A549 (cell line): ENCODE measurements around the gene KCNAB2. TPM values are rescaled to one million over a fixed set of nuclear protein-coding genes. Genes with fewer than 3 reads are reported as not detected.

Experiments used
- ATAC-seq, 2 experiments: fragments of 200-7000 bp in 1 of 2; fragments of >200 bp in 1 of 2; cut with Nextera tagmentation in 1 of 2; cut with Tn5 transposase in 1 of 2; 3 replicates each; pipeline versions ENCODE4 v1.8.0 to v1.9.1; 2018 to 2020; ENCODE audit warnings: mild to moderate bottlenecking in 1 of 2, moderate library complexity in 1 of 2
- CTCF ChIA-PET: fragments of 300-600 bp; sonication (Branson Sonifier 250); formaldehyde crosslinking; extraction: SDS; loops from one replicate; lab custom pipeline; 2021; ENCODE audit warnings: antibody characterized with exemption, inconsistent platforms; lab: Yijun Ruan, JAX
- POLR2A ChIA-PET: fragments of 350-600 bp; formaldehyde crosslinking; extraction: SDS; loops from one replicate; lab custom pipeline; 2021; ENCODE audit warnings: antibody characterized with exemption, inconsistent platforms; lab: Yijun Ruan, JAX
- DNase-seq, 2 experiments: peaks; one replicate each; pipeline versions ENCODE4 v3.0.0 to v3.0.0-alpha.2; 2011 to 2016; ENCODE audit warnings: low read depth in 1 of 2, low spot score in 1 of 2
- FAIRE-seq: peaks from 2 replicates; lab custom pipeline; 2011; peaks lifted over from hg19 to GRCh38; lab: Jason Lieb, UNC
- H3K27ac ChIP-seq, 2 experiments: fragments of >200 bp; sonication (Bioruptor Twin); formaldehyde crosslinking; 3 replicates each; pipeline ENCODE4 v1.5.1; 2016 to 2017
- H3K4me1 ChIP-seq: fragments of >200 bp; sonication (Bioruptor Twin); formaldehyde crosslinking; 3 replicates; pipeline ENCODE4 v1.6.1; 2016
- H3K4me2 ChIP-seq: fragments of >200 bp; sonication (Bioruptor Twin); formaldehyde crosslinking; 3 replicates; pipeline ENCODE4 v1.6.1; 2016
- H3K4me3 ChIP-seq: fragments of >200 bp; sonication (Bioruptor Twin); formaldehyde crosslinking; 3 replicates; pipeline ENCODE4 v1.5.1; 2016
- H3K9me3 ChIP-seq: fragments of >200 bp; sonication (Bioruptor Twin); formaldehyde crosslinking; 3 replicates; pipeline ENCODE4 v1.6.1; 2016
- CBX8 ChIP-seq: fragments of 200-600 bp; sonication (generic); IDR thresholded peaks from 2 replicates; pipeline ENCODE4 v1.6.1; 2016
- EHMT2 ChIP-seq: fragments of 200-600 bp; sonication (generic); IDR thresholded peaks from 2 replicates; pipeline ENCODE4 v1.6.1; 2016; ENCODE audit warnings: antibody characterized with exemption, low read depth, mild to moderate bottlenecking, moderate library complexity
- FOSB ChIP-seq: fragments of 250-450 bp; sonication (Bioruptor Pico); IDR thresholded peaks from 2 replicates; pipeline ENCODE4 v1.5.0; 2020; ENCODE audit warnings: mild to moderate bottlenecking, moderate library complexity
- FOXS1 ChIP-seq: fragments of 250-450 bp; sonication (Bioruptor Pico); IDR thresholded peaks from 2 replicates; pipeline ENCODE4 v1.5.0; 2020; ENCODE audit warnings: mild to moderate bottlenecking, moderate library complexity
- GATA3 ChIP-seq: IDR thresholded peaks from 2 replicates; pipeline ENCODE4 v1.6.1; 2012; ENCODE audit warnings: borderline replicate concordance
- HOXA7 ChIP-seq: fragments of 250-450 bp; sonication (Bioruptor Pico); IDR thresholded peaks from 2 replicates; pipeline ENCODE4 v1.5.0; 2020; ENCODE audit warnings: mild to moderate bottlenecking, moderate library complexity
- HOXB5 ChIP-seq: fragments of 250-450 bp; sonication (Bioruptor Pico); IDR thresholded peaks from 2 replicates; pipeline ENCODE4 v1.5.0; 2020; ENCODE audit warnings: mild to moderate bottlenecking, moderate library complexity
- JUNB ChIP-seq: fragments of >200 bp; sonication (Bioruptor Twin); formaldehyde crosslinking; IDR thresholded peaks from 2 replicates; pipeline ENCODE4 v1.6.1; 2016
- KDM1A ChIP-seq: fragments of 200-600 bp; sonication (generic); IDR thresholded peaks from 2 replicates; pipeline ENCODE4 v1.6.1; 2016; ENCODE audit warnings: low read depth, mild to moderate bottlenecking
- KDM5A ChIP-seq: fragments of 200-600 bp; sonication (generic); IDR thresholded peaks from 2 replicates; pipeline ENCODE4 v1.6.1; 2016; ENCODE audit warnings: antibody characterized with exemption, mild to moderate bottlenecking
- MAFK ChIP-seq: fragments of 450-650 bp; IDR thresholded peaks from 2 replicates; pipeline ENCODE4 v1.6.1; 2014; ENCODE audit not compliant: partially characterized antibody
- MYC ChIP-seq: IDR thresholded peaks from 2 replicates; pipeline ENCODE4 v1.6.1; 2012; ENCODE audit warnings: mild to moderate bottlenecking, inconsistent platforms, low read length, improper control_type of control experiment, borderline replicate concordance
- NFE2L2 ChIP-seq: fragments of 150-350 bp; conservative IDR thresholded peaks from 2 replicates; pipeline ENCODE4 v1.6.1; 2014; ENCODE audit warnings: low read length
- NPAS2 ChIP-seq: fragments of 250-450 bp; sonication (Bioruptor Pico); IDR thresholded peaks from 2 replicates; pipeline ENCODE4 v1.8.0; 2022; ENCODE audit warnings: mild to moderate bottlenecking, moderate library complexity, borderline replicate concordance
- NR3C1 ChIP-seq: fragments of >200 bp; sonication (Bioruptor Twin); formaldehyde crosslinking; IDR thresholded peaks from 3 replicates; pipeline ENCODE4 v1.6.1; 2017
- RNF2 ChIP-seq: fragments of 200-600 bp; sonication (generic); IDR thresholded peaks from 2 replicates; pipeline ENCODE4 v1.6.1; 2016; ENCODE audit warnings: low read depth, mild to moderate bottlenecking, antibody characterized with exemption, moderate library complexity, borderline replicate concordance
- TFCP2L1 ChIP-seq: fragments of 250-450 bp; sonication (Bioruptor Pico); IDR thresholded peaks from 2 replicates; pipeline ENCODE4 v1.5.0; 2021; ENCODE audit warnings: mild to moderate bottlenecking
- TP53 ChIP-seq: fragments of 250-450 bp; sonication (Bioruptor Pico); IDR thresholded peaks from 2 replicates; pipeline ENCODE4 v1.5.0; 2021; ENCODE audit warnings: mild to moderate bottlenecking, moderate library complexity
- ZC3H11A ChIP-seq: fragments of 450-650 bp; IDR thresholded peaks from 2 replicates; pipeline ENCODE4 v1.6.1; 2014; ENCODE audit warnings: antibody characterized with exemption, mild to moderate bottlenecking
- ZFP36 ChIP-seq: fragments of 450-650 bp; IDR thresholded peaks from 2 replicates; pipeline ENCODE4 v1.6.1; 2014; ENCODE audit warnings: borderline replicate concordance; ENCODE audit not compliant: partially characterized antibody
- ZNF302 ChIP-seq: fragments of 250-450 bp; sonication (Bioruptor Pico); IDR thresholded peaks from 2 replicates; pipeline ENCODE4 v1.9.0; 2021; ENCODE audit warnings: inconsistent platforms, mild to moderate bottlenecking, moderate library complexity
- WGBS: methylation state at CpG from one replicate; pipeline ENCODE4 v1.1.6; 2017; ENCODE audit errors: missing lambda C conversion rate; 5-methylcytosine and 5-hydroxymethylcytosine counted together
- polyA plus RNA-seq, 4 experiments: library from polyadenylated mRNA; depleted of rRNA in 3 of 4; stranded (reverse); fragments of >200 nt; fragmentation: RNase III in 1 of 4; extraction: RNeasy Plus Mini Kit Qiagen cat#74134 plus additional on column Dnase treatment in 1 of 4; gene quantifications; 2 replicates in 3 of 4; 3 replicates in 1 of 4; pipeline ENCODE4 v1.2.3, GENCODE V29; 2011 to 2017
- TF ChIP-seq, protein P1 (sequence below): fragments of 150-350 bp; IDR thresholded peaks from 2 replicates; pipeline ENCODE4 v1.6.1; 2014; ENCODE audit warnings: low read depth, mild to moderate bottlenecking, low read length
- TF ChIP-seq, protein P2 (sequence below): fragments of 200-600 bp; sonication (generic); IDR thresholded peaks from 2 replicates; pipeline ENCODE4 v1.6.1; 2016; ENCODE audit warnings: antibody characterized with exemption, mild to moderate bottlenecking, moderate library complexity
- TF ChIP-seq, protein P3 (sequence below): fragments of >200 bp; sonication (Bioruptor Twin); formaldehyde crosslinking; IDR thresholded peaks from 3 replicates; pipeline ENCODE4 v1.6.1; 2016
- TF ChIP-seq, protein P4 (sequence below): fragments of 450-650 bp; IDR thresholded peaks from 2 replicates; pipeline ENCODE4 v1.6.1; 2014; ENCODE audit warnings: antibody characterized with exemption
- TF ChIP-seq, protein P5 (sequence below): IDR thresholded peaks from 2 replicates; pipeline ENCODE4 v1.6.1; 2012

Gene KCNAB2
- polyA plus RNA-seq, 2 of the 4 experiments (the other 2 are of a cell fraction): 7.3 to 9.9 TPM

DNA sequence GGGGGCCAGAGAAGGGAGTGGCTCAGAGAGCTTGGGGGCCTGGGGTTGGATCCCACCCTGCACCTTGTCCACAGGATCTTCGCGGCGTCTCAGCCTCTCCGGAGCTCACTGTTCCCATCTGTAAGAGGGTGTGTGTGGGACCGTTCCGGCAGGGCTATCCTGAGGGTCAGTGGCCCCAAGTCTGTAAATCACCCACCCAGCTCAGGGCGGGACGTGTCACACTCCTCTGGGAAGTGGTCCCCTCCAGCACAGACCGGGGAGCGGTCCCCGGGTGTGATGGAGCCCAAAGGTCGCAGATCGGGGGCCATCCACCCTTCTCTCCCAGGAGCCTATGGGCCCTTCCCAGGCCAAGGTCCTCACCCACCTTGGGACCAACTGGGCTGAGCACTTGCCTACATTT lies 40.0 kb downstream of the KCNAB2 start:
- H3K27ac ChIP-seq: no peak overlapping the region
- no peak for DNase-seq
- no peaks in the 10 kb centered on the region for H3K4me1 ChIP-seq
- ChIA-PET POLR2A (no interaction called here), CTCF (interaction anchor here (0.6 to 3.7 kb wide), 4 partner anchors 9 to 247 kb away, joined by 3 to 9 read pairs (median 6); no protein-coding TSS in a partner anchor)
- no peak for ATAC-seq
- H3K9me3 ChIP-seq: no peaks in the 10 kb centered on the region
- no peak for FAIRE-seq
- WGBS: 100% methylated on average over 2 of the region's 13 CpGs
- H3K4me3 ChIP-seq: no peak overlapping the region
- no peak for TF ChIP-seq ZNF302 (CRISPR knock-in tag)
- TF ChIP-seq, protein P1, sequence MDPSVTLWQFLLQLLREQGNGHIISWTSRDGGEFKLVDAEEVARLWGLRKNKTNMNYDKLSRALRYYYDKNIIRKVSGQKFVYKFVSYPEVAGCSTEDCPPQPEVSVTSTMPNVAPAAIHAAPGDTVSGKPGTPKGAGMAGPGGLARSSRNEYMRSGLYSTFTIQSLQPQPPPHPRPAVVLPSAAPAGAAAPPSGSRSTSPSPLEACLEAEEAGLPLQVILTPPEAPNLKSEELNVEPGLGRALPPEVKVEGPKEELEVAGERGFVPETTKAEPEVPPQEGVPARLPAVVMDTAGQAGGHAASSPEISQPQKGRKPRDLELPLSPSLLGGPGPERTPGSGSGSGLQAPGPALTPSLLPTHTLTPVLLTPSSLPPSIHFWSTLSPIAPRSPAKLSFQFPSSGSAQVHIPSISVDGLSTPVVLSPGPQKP: no peak
- no peak for TF ChIP-seq GATA3
- no peak overlapping the region for H3K4me2 ChIP-seq

DNA sequence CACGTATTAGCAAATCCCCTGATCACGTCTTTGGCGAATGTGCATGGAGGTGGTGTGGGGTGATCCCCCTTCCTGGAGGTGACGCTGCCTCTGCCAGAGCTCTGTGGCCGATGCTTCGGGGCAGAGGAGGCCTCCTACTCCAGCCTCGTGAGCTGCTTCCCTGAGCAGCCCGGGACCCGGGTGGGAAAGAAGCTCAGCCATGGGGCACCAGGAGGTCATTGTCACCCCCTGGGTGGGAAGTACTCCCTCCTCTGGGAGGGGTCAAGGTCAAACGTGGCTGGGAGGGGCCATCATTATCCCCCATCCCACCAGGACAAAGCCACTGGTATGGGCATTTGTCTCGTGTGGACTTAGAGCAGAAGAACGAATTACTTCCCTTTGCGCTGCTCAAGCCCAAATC lies 40.7 kb downstream of the KCNAB2 start:
- ChIA-PET CTCF (interaction anchor here (0.7 to 3.7 kb wide), 4 partner anchors 8 to 164 kb away, joined by 3 to 9 read pairs (median 4); no protein-coding TSS in a partner anchor), POLR2A (no interaction called here)
- H3K9me3 ChIP-seq: no peaks in the 10 kb centered on the region
- ATAC-seq (no peak), DNase-seq (no peak), FAIRE-seq (no peak)
- WGBS: 69% methylated on average over 10 of the region's 13 CpGs
- H3K27ac ChIP-seq: no peak overlapping the region
- no peak overlapping the region for H3K4me3 ChIP-seq
- no peak overlapping the region for H3K4me2 ChIP-seq
- no peaks in the 10 kb centered on the region for H3K4me1 ChIP-seq
- TF ChIP-seq NR3C1 (no peak), FOSB (CRISPR knock-in tag) (no peak), MYC (no peak), EHMT2 (no peak), FOXS1 (CRISPR knock-in tag) (no peak), NPAS2 (CRISPR knock-in tag) (no peak), RNF2 (no peak), CBX8 (no peak), TP53 (no peak), TFCP2L1 (no peak), HOXB5 (CRISPR knock-in tag) (no peak)
- TF ChIP-seq, protein P2, sequence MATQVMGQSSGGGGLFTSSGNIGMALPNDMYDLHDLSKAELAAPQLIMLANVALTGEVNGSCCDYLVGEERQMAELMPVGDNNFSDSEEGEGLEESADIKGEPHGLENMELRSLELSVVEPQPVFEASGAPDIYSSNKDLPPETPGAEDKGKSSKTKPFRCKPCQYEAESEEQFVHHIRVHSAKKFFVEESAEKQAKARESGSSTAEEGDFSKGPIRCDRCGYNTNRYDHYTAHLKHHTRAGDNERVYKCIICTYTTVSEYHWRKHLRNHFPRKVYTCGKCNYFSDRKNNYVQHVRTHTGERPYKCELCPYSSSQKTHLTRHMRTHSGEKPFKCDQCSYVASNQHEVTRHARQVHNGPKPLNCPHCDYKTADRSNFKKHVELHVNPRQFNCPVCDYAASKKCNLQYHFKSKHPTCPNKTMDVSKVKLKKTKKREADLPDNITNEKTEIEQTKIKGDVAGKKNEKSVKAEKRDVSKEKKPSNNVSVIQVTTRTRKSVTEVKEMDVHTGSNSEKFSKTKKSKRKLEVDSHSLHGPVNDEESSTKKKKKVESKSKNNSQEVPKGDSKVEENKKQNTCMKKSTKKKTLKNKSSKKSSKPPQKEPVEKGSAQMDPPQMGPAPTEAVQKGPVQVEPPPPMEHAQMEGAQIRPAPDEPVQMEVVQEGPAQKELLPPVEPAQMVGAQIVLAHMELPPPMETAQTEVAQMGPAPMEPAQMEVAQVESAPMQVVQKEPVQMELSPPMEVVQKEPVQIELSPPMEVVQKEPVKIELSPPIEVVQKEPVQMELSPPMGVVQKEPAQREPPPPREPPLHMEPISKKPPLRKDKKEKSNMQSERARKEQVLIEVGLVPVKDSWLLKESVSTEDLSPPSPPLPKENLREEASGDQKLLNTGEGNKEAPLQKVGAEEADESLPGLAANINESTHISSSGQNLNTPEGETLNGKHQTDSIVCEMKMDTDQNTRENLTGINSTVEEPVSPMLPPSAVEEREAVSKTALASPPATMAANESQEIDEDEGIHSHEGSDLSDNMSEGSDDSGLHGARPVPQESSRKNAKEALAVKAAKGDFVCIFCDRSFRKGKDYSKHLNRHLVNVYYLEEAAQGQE: no peak
- TF ChIP-seq, protein P3, sequence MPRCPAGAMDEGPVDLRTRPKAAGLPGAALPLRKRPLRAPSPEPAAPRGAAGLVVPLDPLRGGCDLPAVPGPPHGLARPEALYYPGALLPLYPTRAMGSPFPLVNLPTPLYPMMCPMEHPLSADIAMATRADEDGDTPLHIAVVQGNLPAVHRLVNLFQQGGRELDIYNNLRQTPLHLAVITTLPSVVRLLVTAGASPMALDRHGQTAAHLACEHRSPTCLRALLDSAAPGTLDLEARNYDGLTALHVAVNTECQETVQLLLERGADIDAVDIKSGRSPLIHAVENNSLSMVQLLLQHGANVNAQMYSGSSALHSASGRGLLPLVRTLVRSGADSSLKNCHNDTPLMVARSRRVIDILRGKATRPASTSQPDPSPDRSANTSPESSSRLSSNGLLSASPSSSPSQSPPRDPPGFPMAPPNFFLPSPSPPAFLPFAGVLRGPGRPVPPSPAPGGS: no peak
- TF ChIP-seq, all 56 proteins: peak for 0

DNA sequence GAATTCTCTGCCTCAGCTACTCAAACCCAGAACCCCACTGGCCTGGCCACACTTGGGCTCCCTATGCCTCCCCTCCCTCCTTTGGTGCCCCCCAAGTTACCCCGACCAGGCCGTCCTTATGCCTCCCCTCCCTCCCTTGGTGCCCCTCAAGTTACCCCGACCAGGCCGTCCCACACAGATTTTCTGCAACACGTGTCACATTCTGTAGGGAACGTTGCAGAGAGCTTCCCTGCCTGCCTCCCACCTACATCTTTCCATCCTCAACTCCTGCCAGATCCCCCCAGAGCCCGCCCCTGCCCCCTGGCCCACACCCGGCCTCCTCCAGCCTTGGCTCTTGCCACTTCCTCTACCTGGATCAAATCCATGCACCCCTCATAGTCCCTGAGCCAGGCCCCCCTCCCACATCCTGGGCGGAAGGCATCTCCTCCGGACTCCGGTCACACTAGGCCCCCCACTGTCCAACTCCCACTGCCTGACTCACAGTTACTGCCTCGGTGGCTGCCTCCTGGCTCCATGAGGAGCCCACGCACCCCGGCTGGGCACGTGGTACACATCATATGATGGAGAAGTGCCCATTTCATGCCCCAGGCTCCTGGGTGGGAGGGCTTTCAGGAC lies 41.2 kb downstream of the KCNAB2 start:
- Histone ChIP-seq H3K4me2 (no peak overlapping the region), H3K9me3 (no peaks in the 10 kb centered on the region), H3K27ac (no peak overlapping the region), H3K4me3 (no peak overlapping the region), H3K4me1 (no peaks in the 10 kb centered on the region)
- ATAC-seq: no peak
- FAIRE-seq: no peak
- POLR2A ChIA-PET: no interaction called here
- no peak for DNase-seq
- CTCF ChIA-PET: interaction anchor here (0.7 to 3.7 kb wide), 4 partner anchors 12 to 163 kb away, joined by 3 to 9 read pairs (median 4); no protein-coding TSS in a partner anchor
- 66% methylated on average over 11 of the region's 15 CpGs for WGBS
- TF ChIP-seq, protein P1: no peak
- TF ChIP-seq GATA3: no peak
- no peak for TF ChIP-seq MAFK
- no peak for TF ChIP-seq ZC3H11A
- TF ChIP-seq NFE2L2: no peak
- TF ChIP-seq, protein P4, sequence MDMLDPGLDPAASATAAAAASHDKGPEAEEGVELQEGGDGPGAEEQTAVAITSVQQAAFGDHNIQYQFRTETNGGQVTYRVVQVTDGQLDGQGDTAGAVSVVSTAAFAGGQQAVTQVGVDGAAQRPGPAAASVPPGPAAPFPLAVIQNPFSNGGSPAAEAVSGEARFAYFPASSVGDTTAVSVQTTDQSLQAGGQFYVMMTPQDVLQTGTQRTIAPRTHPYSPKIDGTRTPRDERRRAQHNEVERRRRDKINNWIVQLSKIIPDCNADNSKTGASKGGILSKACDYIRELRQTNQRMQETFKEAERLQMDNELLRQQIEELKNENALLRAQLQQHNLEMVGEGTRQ: no peak
- no peak for TF ChIP-seq HOXA7 (CRISPR knock-in tag)
- no peak for TF ChIP-seq JUNB
- no peak for TF ChIP-seq KDM1A
- TF ChIP-seq ZFP36: no peak
- TF ChIP-seq KDM5A: no peak
- TF ChIP-seq, protein P5, sequence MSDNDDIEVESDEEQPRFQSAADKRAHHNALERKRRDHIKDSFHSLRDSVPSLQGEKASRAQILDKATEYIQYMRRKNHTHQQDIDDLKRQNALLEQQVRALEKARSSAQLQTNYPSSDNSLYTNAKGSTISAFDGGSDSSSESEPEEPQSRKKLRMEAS: no peak
